H1 (cell line): ENCODE measurements around the gene GALR1. TPM values are rescaled to one million over a fixed set of nuclear protein-coding genes. Genes with fewer than 3 reads are reported as not detected.

Source experiments
- BACH1 ChIP-seq: IDR thresholded peaks from 2 replicates; pipeline ENCODE4 v1.6.1; 2012; ENCODE audit warnings: low read length, improper control_type of control experiment
- CHD2 ChIP-seq: IDR thresholded peaks from 2 replicates; pipeline ENCODE4 v1.6.1; 2012; ENCODE audit warnings: low read length, improper control_type of control experiment
- GTF2F1 ChIP-seq: IDR thresholded peaks from 2 replicates; pipeline ENCODE4 v1.6.1; 2012; ENCODE audit warnings: low read depth, low read length, improper control_type of control experiment, borderline replicate concordance
- POLR2AphosphoS5 ChIP-seq: IDR thresholded peaks from 2 replicates; pipeline ENCODE4 v1.6.1; 2011; ENCODE audit warnings: low read depth, low read length
- RAD21 ChIP-seq, 2 experiments: IDR thresholded peaks in 1 of 2; conservative IDR thresholded peaks in 1 of 2; 2 replicates each; pipeline ENCODE4 v1.6.1; 2011; ENCODE audit warnings: low read depth in 2 of 2, low read length in 2 of 2, improper control_type of control experiment in 1 of 2, inconsistent platforms in 1 of 2, mild to moderate bottlenecking in 1 of 2, moderate library complexity in 1 of 2
- RFX5 ChIP-seq: IDR thresholded peaks from 2 replicates; pipeline ENCODE4 v1.6.1; 2011; ENCODE audit warnings: low read depth, low read length, improper control_type of control experiment, borderline replicate concordance
- RNF2 ChIP-seq: fragments of 200-900, 300-1000 bp; sonication (generic); IDR thresholded peaks from 2 replicates; pipeline ENCODE4 v1.7.1; 2016; ENCODE audit warnings: borderline replicate concordance, low read depth, mild to moderate bottlenecking, antibody characterized with exemption, low read length; ENCODE audit not compliant: poor library complexity, severe bottlenecking; ENCODE audit errors: missing control alignments
- SIX5 ChIP-seq: IDR thresholded peaks from 2 replicates; pipeline ENCODE4 v1.6.1; 2011; ENCODE audit warnings: mild to moderate bottlenecking, low read depth, low read length
- SUZ12 ChIP-seq: fragments of 200-600 bp; sonication (generic); IDR thresholded peaks from 2 replicates; pipeline ENCODE4 v1.6.1; 2012; ENCODE audit warnings: mild to moderate bottlenecking, inconsistent platforms, low read length, moderate library complexity, mixed read lengths
- TAF1 ChIP-seq: IDR thresholded peaks from 2 replicates; pipeline ENCODE4 v1.6.1; 2011; ENCODE audit warnings: mild to moderate bottlenecking, low read depth, low read length
- USF2 ChIP-seq: IDR thresholded peaks from 2 replicates; pipeline ENCODE4 v1.6.1; 2011; ENCODE audit warnings: low read length, improper control_type of control experiment
- polyA plus RNA-seq, 7 experiments: library from polyadenylated mRNA; depleted of rRNA in 3 of 7; stranded (reverse) in 5 of 7; unstranded in 2 of 7; fragments of >200 nt in 5 of 7; fragments of 200-250 nt in 2 of 7; gene quantifications; 1 replicate in 5 of 7; 2 replicates in 1 of 7; 4 replicates in 1 of 7; pipeline versions ENCODE4 v1.2.1 to v1.2.3, GENCODE V29; 2011 to 2013; ENCODE audit warnings: missing spikeins in 2 of 7, mixed read lengths in 2 of 7
- total RNA-seq: library from RNA; stranded (reverse); fragmentation: NEBNext Ultra II Directional; extraction: Animal tissue kit (Norgen Biotek cat#: 25700); gene quantifications from 2 replicates; pipeline ENCODE4 v1.2.1, GENCODE V29; 2021

GALR1 gene
- total and polyA plus RNA-seq, 2 of the 8 experiments (the other 6 are each of a cell fraction or from before 2014, with no cell fraction given): 0.09 to 1.6 TPM

GRCh38 chr18:77250926-77251729 is 1.5 kb downstream of the GALR1 start (continued):
- TF ChIP-seq SUZ12 (peak; percentile 99), GTF2F1 (no peak), BACH1 (no peak), TAF1 (no peak), RAD21 (IDR thresholded peaks at IDR 0.05 in 1 of 2, conservative IDR thresholded peaks at IDR 0.05 in 1 of 2; ENCODE audit: low read depth in 2 of 2, low read length in 2 of 2) (no peak; a peak in 1 of 4 replicates), RFX5 (no peak), CHD2 (no peak), POLR2AphosphoS5 (no peak), SIX5 (no peak), RNF2 (peak; percentile 46), USF2 (no peak)
- TF ChIP-seq, all 59 proteins: peak for 6
